Immature natural killer cell (primary cell): ENCODE measurements around the gene SLC26A11. TPM values are rescaled to one million over a fixed set of nuclear protein-coding genes. Genes with fewer than 3 reads are reported as not detected.
"Not testable (repeated sequence)": the region's sequence is repeated elsewhere in the genome, so short reads cannot be mapped to it uniquely, and the experiment has no call there.

Experiments used
- DNase-seq, 3 donors: peaks; one replicate each; pipeline ENCODE4 v3.0.0; 2022; ENCODE audit warnings: mixed read lengths in 1 of 3
- H3K27ac Mint-ChIP-seq, 6 donors: one replicate each; pipeline ENCODE4 v1.8.0; 2020; ENCODE audit warnings: mixed read lengths in 6 of 6, mild to moderate bottlenecking in 5 of 6, inconsistent platforms in 4 of 6, moderate library complexity in 3 of 6
- H3K27me3 Mint-ChIP-seq, 3 donors: one replicate each; pipeline ENCODE4 v1.8.0; 2020 to 2021; ENCODE audit warnings: low read depth in 3 of 3, mild to moderate bottlenecking in 3 of 3, mixed read lengths in 3 of 3, moderate library complexity in 3 of 3, inconsistent platforms in 1 of 3
- H3K36me3 Mint-ChIP-seq, 3 donors: one replicate each; pipeline ENCODE4 v1.8.0; 2020; ENCODE audit warnings: mixed read lengths in 3 of 3, inconsistent platforms in 2 of 3, mild to moderate bottlenecking in 2 of 3
- H3K4me1 Mint-ChIP-seq, 2 donors: one replicate each; pipeline ENCODE4 v1.8.0; 2020; ENCODE audit warnings: inconsistent platforms in 2 of 2, mild to moderate bottlenecking in 2 of 2, mixed read lengths in 2 of 2, moderate library complexity in 1 of 2
- H3K4me3 Mint-ChIP-seq, 5 donors: one replicate each; pipeline ENCODE4 v1.8.0; 2020; ENCODE audit warnings: mild to moderate bottlenecking in 5 of 5, mixed read lengths in 5 of 5, inconsistent platforms in 3 of 5, moderate library complexity in 3 of 5
- H3K9me3 Mint-ChIP-seq, 6 donors: one replicate each; pipeline ENCODE4 v1.8.0; 2020; ENCODE audit warnings: mild to moderate bottlenecking in 6 of 6, mixed read lengths in 6 of 6, inconsistent platforms in 4 of 6, moderate library complexity in 3 of 6
- polyA plus RNA-seq, 3 donors: library from polyadenylated mRNA; unstranded; fragments of 300-500 nt; fragmentation: Illumina TruSeq; gene quantifications; one replicate each; pipeline ENCODE4 v1.2.3, GENCODE V29; 2021

The SLC26A11 gene
- polyA plus RNA-seq, 3 donors from 2014 or later: 1.6 to 3.6 (median 3.3) TPM

DNA sequence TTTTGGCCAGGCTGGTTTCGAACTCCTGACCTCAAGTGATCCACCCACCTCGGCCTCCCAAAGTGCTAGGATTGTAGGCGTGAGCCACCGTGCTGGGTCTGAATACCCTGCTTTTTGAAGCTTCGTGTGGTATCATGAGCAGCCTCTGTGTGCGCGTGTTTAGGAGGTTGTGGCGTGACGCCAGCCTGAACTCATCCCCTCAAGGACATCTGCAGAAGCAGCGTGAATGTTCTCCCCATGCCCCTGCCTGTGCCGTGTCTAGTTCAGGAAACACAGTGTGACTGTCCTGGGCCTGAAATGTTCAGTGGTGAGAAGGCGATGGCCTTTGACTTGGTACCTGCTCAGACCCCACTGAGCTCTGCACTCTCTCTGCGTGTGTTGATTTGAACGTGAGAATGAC lies 76.0 kb downstream of the SLC26A11 start:
- peaks cover 18 to 37% of the 10 kb centered on the region in 2 donors for H3K4me1 Mint-ChIP-seq
- H3K36me3 Mint-ChIP-seq: peaks cover 39 to 60% (median 44%) of the 10 kb centered on the region in 3 donors
- peak overlapping the region in 1 of 6 donors; percentile 62 for H3K27ac Mint-ChIP-seq
- no peak for DNase-seq
- no peaks in the 10 kb centered on the region for H3K9me3 Mint-ChIP-seq
- H3K4me3 Mint-ChIP-seq: no peak overlapping the region
- H3K27me3 Mint-ChIP-seq: peaks cover 0 to 7% (median 0%) of the 10 kb centered on the region in 3 donors

DNA sequence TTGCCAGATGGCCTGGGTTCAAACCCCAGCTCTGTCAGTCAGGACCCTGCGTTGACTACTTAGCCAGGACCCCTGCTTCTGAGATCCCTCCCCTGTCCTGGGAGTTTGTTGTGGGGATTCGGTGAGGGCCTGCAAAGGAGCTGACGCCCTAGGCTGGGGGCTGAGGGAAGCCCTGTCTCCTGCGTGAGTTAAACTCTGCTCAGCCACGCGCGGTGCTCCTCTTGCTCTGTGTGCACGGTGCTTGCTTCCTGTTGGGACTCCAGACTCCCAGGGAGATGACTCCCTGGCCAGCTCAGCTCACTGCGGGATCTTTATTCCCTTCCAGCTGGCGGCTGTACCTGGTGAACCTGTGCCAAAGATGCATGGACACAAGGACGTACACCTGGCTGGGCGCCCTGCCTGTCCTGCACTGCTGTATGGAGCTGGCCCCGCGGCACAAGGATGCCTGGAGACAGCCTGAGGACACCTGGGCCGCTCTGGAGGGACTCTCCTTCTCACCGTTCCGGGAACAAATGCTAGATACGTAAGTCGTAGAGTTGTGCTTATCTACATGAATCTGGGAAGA lies 77.9 kb downstream of the SLC26A11 start:
- Mint-ChIP-seq H3K36me3 (peaks cover 46 to 66% (median 51%) of the 10 kb centered on the region in 3 donors), H3K9me3 (peaks cover 0 to 2% (median 0%) of the 10 kb centered on the region in 6 donors), H3K27me3 (peaks cover 0 to 8% (median 0%) of the 10 kb centered on the region in 3 donors), H3K4me1 (peaks cover 20 to 38% of the 10 kb centered on the region in 2 donors), H3K4me3 (no peak overlapping the region), H3K27ac (peak overlapping the region in 1 of 6 donors; percentile 62)
- DNase-seq: no peak

DNA sequence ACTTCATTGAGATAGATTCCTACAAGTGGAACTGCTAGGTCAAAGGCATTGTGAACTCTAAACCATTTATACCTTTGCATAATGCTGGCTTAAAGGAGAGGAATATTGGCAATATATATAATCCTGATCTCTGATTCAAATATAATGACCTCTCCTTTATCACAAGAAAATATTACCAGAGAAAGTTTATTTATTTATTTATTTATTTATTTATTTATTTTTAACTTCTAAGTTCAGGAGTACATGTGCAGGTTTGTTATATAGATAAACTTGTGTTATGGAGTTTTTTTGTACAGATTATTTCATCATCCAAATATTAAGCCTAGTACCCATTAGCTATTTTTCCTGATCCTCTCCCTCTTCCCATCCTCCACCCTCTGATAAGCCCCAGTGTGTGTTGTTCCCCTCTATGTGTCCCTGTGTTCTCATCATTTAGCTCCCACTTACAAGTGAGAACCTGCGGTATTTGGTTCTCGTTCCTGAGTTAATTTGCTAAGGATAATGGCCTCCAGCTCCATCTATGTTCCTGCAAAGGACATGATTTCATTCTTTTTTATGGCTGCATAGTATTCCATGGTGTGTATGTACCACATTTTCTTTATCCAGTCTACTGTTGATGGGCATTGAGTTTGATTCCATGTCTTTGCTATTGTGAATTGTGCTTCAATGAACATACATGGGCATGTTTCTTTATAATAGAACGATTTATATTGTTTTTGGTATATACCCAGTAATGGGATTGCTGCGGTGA lies 79.3 kb downstream of the SLC26A11 start:
- not testable (repeated sequence) for H3K27me3 Mint-ChIP-seq, H3K4me3 Mint-ChIP-seq, DNase-seq, H3K9me3 Mint-ChIP-seq
- Mint-ChIP-seq H3K36me3 (peaks cover 50 to 71% (median 53%) of the 10 kb centered on the region in 3 donors), H3K4me1 (peaks cover 20 to 31% of the 10 kb centered on the region in 2 donors), H3K27ac (peak overlapping the region in 5 of 6 donors; percentile 22 to 73 (median 41))

DNA sequence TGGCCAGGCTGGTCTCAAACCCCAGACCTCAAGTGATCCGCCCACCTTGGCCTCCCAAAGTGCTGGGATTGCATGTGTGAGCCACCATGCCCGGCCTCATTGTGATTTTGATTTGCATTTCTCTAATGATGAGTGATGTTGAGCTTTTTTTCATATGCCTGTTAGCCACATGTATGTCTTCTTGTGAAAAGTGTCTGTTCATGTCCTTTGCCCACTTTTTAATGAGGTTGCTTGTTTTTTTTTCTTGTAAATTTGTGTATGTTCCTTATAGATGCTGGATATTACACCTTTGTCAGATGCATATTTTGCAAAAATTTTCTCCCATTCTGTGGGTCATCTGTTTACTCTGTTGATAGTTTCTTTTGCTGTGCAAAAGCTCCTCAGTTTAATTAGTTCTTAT lies 80.5 kb downstream of the SLC26A11 start:
- peak overlapping the region in 3 of 6 donors; percentile 55 to 76 (median 73) for H3K27ac Mint-ChIP-seq
- not testable (repeated sequence) for H3K27me3 Mint-ChIP-seq, H3K9me3 Mint-ChIP-seq, DNase-seq, H3K4me3 Mint-ChIP-seq
- H3K4me1 Mint-ChIP-seq: peaks cover 15 to 19% of the 10 kb centered on the region in 2 donors
- H3K36me3 Mint-ChIP-seq: peaks cover 52 to 72% (median 54%) of the 10 kb centered on the region in 3 donors

Other genes starting within 250 kb of the SLC26A11 start
- gene TBC1D16, start 184.6 kb upstream of the SLC26A11 start, polyA plus RNA-seq: under 1 TPM in 1 of 3 donors, not detected in 2; 0.27 TPM
- not detected for gene CCDC40, start 183.8 kb upstream of the SLC26A11 start, polyA plus RNA-seq
- 10 to 100 TPM; 14.7 to 20.0 (median 15.4) TPM for gene GAA, start 118.8 kb upstream of the SLC26A11 start, polyA plus RNA-seq
- 100 to 1,000 TPM in 1 of 3 donors, 10 to 100 TPM in 2; 70.7 to 124 (median 92.6) TPM for gene EIF4A3, start 73.3 kb upstream of the SLC26A11 start, polyA plus RNA-seq
- gene CARD14, start 50.4 kb upstream of the SLC26A11 start, polyA plus RNA-seq: not detected
- gene SGSH, start 94 bp upstream of the SLC26A11 start, polyA plus RNA-seq: 10 to 100 TPM; 22.6 to 32.7 (median 26.8) TPM
- gene RNF213, start 40.4 kb downstream of the SLC26A11 start, polyA plus RNA-seq: 100 to 1,000 TPM in 1 of 3 donors, 10 to 100 TPM in 2; 12.7 to 117 (median 25.9) TPM
- gene ENDOV, start 194.7 kb downstream of the SLC26A11 start, polyA plus RNA-seq: 10 to 100 TPM in 1 of 3 donors, 1 to 10 TPM in 2; 8.1 to 11.7 (median 8.7) TPM